ENCODE measurements around the gene SALL3.

Gene SALL3

DNA sequence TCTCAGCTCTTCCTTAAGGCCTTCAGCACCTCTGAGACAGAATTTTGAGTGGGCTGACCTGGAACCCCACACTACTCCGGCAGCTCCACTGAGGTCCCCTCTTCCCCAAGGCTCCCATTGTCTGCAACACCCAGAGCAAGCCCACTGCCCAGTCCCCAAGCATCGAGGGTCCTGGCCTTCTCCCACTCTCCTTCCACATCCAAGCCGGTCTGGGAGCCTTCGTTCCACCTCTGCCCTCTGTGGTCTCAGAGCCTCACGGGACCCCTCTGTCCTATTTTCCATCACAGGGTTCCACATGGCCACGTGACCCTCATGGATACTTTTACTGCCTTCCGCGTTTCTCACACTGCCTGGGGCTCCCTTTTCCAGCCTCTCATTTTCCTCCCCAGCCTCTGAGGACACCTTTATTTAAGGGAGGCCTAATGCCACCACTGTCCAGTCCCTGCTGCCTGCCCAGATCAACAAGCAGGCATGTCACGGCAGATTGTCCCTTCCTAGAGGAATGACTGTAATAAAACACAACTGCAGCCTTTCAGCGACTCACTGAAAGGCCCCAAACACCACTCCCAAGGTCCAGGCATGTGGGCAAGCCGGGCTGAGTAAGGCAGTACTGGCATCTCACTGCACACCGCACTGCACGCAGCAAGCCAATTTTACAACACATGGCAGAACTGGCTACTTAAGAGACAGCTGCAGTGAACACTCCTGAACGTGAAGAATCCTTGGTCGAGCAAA, 7.9 kb upstream of the SALL3 start:
- FAIRE-seq (no peak), DNase-seq (ENCODE audit: insufficient read length, low spot score) (no peak)
- no peak for TF ChIP-seq POLR2A (IDR thresholded peaks at IDR 0.05; ENCODE audit: low read depth, low read length)

DNA sequence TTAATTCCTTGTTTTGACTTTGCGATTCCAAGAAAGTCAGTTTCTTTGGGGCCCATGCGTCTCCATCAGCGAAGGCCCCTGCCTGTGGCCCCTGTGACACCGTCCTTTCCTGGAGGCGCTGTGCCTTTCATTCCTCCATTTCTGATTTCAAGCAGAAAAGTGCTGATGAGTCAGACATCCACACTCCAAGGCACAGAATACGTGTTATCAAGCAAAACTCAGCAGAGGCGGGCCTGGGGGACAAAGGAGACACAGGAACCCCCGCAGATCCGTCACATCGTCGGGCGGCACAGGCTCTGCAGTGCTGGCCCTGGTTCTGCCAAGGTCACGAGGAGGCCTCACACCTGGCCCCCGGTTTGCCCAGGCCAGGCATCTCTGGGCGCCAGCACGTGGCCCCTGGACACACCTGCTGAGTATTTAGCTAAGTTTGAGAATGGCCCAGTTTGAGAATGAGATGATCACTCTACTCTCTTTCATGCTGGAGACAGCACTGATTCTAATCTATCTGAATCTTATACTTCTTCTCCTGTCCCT, 7.2 kb upstream of the SALL3 start:
- TF ChIP-seq POLR2A (IDR thresholded peaks at IDR 0.05; ENCODE audit: low read depth, low read length): no peak
- FAIRE-seq: no peak
- DNase-seq (ENCODE audit: insufficient read length, low spot score): no peak

DNA sequence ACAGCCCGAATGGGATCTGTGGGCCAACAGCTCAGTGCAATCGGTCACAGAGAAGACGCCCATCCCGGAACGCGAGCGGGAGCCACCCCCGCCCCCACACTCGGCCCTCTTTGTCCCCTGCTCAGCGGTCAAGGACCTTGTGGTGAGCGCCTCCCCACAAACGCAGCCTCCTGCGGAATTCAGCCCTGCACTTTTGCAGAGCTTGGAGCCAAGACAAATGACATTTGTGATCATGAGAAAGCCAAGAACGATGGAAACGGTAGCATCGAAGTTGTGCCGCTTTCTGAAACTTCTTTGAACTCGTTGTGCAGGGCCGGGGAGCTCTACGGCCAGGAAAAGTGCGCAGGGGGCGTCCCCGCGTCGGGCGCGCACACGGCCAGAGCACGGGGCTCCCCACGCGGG, 6.7 kb upstream of the SALL3 start:
- DNase-seq (ENCODE audit: insufficient read length, low spot score): no peak
- no peak for TF ChIP-seq POLR2A (IDR thresholded peaks at IDR 0.05; ENCODE audit: low read depth, low read length)
- no peak for FAIRE-seq

DNA sequence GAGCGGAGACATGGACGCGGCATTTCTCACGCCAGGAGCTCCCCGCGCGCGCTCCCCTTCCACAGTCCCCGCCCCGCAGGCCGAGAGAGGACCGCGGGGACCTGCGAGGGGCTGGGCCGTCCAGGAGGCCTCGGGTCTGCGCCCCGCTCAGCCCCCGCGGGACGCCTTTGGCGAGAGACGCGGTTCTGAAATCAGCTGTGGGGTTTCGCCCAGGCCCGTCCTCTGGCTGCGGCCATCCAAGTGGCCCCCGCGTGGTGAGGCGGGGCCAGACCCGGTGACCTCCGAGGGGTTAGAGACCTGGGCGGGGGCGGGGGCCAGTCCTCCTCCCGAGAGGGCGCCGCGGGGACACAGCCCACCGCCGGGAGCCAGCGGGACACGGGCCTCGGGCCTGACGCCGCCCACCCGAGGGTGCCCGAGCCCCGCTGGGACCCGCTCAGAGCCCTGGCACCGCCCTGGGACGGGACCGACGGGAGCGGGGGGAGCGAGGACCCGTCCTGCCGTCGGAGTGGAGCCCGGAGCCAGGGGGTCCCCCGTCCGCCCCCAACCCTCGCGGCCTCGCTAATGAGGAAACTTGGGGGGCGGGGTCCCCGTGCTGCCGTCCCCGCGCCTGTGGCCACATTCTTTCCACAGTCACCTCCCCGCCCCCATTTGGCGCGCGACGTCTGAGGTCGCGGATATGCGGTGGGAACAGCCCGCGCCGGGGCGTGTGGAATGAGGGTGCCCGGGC, 6.1 kb upstream of the SALL3 start:
- DNase-seq (ENCODE audit: insufficient read length, low spot score): no peak
- no peak for FAIRE-seq
- no peak for TF ChIP-seq POLR2A (IDR thresholded peaks at IDR 0.05; ENCODE audit: low read depth, low read length)

DNA sequence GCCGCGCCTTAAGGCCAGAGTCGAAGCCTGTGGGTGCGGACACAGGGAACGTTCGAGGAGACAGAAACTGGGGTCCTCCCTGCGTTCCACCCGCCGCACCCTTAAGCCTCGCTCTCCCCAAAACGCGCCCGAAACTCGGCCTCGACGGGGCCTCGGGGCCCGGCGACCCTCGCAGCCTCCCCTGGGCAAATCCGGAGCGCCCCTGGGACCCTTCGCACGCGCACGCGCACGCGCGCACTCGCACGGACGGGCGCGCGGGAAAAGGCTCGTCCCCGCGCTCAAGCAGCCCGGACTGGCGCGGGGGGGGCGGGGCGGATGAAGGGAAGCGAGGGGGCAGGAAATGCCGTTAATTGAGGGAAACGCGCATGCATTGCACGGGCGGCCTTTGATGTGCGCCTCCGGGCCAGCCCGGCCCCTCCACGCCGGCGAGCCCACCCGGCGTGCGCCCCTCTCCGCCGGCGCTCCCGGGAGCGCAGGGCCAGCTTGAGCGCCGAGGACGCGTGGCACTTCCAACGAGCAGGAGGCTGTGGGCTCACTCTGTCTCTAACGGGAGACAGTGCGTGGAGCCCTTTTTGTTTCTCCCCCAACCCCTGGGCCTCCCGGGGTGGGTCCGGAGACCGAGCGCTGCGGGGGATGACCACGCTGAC, 5.4 kb upstream of the SALL3 start:
- DNase-seq (ENCODE audit: insufficient read length, low spot score): no peak
- no peak for FAIRE-seq
- no peak for TF ChIP-seq POLR2A (IDR thresholded peaks at IDR 0.05; ENCODE audit: low read depth, low read length)

DNA sequence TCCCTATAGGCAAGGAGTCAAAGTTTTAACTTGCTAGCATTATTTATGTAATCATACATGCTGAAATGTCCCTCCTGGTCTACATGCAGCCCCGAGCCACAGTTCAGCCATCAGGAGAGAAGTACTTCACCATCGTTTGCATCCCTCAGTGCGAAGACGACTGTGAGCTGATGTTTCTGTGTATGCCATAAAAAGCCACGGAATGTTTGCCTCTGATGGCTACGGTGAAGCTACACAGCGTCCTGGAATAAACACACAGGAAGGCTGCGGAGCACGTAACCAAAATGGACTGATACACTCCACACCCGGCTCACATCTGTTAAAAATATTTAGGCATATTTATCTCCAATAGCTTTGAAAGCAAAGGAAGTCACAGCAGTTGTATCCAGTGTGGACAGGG, 4.3 kb upstream of the SALL3 start:
- no peak for FAIRE-seq
- no peak for TF ChIP-seq POLR2A (IDR thresholded peaks at IDR 0.05; ENCODE audit: low read depth, low read length)

DNA sequence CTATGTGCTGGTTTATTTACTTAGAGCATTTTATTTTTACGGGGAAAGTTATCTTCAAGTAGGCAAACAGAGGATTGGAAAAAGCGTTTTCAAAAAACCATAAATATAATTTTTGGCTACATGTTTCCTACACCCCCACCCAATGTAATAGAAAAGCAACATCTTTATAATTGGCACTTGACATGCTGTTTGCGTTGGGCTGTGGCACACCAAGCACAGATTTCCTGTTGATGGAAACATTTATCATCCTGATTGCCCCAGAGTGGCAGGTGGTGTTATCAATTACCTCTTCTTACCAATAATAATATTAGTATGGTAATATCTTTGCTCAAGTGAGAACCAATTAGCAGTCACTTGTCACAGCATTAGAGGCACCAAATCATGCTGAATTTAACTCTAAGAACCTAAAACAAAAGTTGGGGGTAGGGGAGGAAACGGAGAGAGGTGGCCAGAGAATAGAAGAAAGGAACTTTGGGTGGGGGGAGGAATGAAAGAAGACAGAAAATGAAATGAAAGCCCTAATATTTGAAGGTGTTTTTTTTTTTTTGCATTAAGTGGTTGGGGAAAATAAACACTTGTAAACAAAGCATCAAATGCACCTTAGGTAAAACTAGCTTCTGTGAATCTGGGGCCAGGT, 3.8 kb upstream of the SALL3 start:
- no peak for TF ChIP-seq POLR2A (IDR thresholded peaks at IDR 0.05; ENCODE audit: low read depth, low read length)
- FAIRE-seq (no peak), DNase-seq (ENCODE audit: insufficient read length, low spot score) (no peak)

More for the DNA sequence above, 4.3 kb upstream of the SALL3 start:
- DNase-seq (ENCODE audit: insufficient read length, low spot score): no peak

DNA sequence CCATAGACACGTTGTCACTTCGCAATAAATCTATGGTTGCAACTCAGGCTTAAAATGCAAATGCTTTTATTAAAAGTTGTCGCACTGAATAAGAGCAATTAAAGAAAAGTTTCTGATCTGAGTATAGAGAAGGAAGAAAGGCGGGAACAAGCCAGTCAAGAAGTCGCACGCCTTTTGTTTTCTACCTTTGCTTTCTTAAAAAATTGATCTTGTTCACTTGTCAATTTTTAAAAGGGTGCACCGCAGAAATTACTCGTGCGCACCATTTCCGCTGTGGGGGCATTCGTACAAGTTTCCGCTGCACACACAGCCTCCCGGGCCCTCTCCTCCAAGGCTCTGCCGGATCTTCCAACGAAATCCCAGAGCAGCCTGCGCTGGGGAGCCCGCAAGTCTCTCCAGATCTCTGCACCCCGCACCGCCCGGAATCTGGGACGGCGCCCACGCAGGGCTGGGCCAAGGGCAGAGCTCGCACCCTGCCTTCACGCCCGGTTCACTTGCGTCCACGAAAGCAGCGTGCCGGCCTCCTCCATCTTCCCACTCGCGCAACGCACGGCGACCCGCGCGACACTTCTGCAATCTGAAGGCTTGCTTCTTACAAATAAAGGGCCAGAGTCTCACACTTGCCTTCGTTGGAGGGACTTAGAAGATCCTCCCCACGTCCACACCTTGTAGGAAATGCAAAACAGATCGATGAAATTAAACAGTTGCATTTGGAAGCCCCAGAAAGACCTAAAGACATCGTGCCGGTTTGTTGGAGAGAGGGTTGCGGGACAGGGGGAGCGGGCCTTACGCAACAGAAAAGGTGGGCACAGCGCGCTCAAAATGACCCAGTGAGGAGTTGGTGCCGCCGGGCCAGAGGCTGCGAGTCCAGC, 2.6 kb upstream of the SALL3 start:
- DNase-seq (ENCODE audit: insufficient read length, low spot score) (no peak), FAIRE-seq (no peak)
- TF ChIP-seq POLR2A (IDR thresholded peaks at IDR 0.05; ENCODE audit: low read depth, low read length): no peak

DNA sequence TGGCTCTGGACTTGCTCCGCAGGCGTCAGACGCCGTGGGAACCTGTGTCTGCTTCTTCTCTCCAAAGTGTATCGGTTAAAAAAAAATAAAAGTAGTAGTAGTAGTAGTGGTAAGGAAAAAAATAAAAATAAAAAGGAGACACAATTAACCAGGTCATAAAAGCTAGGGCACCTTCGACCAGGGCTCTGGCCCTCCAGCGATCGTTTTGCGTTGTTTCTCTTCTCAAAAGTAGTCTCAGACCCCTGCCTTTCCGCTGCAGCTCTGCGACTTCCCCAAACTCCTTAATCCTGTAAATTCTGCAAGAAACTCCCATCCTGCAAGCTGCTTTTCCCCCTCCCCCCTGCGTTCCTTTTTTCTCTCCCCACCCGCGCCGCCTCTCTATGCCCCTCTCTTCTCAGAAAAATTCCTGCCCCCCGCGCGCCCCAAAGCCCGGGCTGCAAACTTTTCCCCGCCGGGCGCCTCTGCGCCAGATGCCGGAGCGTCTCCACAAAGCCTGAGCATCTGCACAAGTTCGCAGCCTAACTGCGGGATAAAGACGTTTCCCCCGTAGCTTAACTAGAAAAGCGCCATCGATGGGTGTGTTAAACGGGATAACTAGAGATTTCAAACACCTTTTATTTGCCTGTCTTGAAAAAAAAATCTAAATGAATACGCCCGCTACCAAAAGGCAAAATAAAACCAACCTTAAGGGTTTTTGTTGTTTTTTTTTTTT, 1.8 kb upstream of the SALL3 start:
- DNase-seq (ENCODE audit: insufficient read length, low spot score) (no peak), FAIRE-seq (no peak)
- no peak for TF ChIP-seq POLR2A (IDR thresholded peaks at IDR 0.05; ENCODE audit: low read depth, low read length)

DNA sequence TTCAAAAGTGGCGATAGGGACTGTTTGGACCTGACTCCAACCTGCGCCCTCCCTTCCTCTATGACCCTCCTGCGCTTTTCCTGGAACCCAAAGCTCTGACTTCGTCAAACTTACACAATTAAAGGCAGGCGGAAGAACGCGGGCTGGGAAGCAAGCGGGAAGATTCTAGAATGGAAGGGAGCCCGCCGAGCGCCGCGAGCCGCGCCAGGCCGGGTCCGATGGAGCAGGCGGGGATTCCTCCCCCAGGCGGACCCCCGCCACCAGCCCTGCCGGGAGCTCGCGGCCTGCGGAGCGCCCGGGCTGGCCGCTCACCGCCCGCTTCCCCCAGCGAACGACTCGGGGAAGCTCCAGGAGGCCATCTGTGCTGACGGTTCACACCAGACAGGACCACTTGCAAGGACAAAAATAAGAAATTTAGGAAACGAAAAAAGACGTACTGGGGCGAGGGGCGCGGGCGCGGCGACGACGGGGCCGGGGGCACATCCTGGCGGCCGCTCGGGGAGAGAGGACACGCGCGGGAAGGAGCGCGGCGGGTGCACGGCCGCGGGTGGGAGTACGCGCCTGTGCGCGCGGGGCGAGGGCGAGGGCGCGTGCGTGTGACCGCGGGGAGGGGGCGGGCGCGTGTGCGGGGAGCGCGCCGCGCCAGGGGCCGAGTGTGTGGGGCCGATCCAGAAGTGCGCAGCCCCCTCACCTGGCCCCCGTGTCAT, 1.1 kb upstream of the SALL3 start:
- DNase-seq (ENCODE audit: insufficient read length, low spot score): no peak
- TF ChIP-seq POLR2A (IDR thresholded peaks at IDR 0.05; ENCODE audit: low read depth, low read length): no peak
- FAIRE-seq: no peak

DNA sequence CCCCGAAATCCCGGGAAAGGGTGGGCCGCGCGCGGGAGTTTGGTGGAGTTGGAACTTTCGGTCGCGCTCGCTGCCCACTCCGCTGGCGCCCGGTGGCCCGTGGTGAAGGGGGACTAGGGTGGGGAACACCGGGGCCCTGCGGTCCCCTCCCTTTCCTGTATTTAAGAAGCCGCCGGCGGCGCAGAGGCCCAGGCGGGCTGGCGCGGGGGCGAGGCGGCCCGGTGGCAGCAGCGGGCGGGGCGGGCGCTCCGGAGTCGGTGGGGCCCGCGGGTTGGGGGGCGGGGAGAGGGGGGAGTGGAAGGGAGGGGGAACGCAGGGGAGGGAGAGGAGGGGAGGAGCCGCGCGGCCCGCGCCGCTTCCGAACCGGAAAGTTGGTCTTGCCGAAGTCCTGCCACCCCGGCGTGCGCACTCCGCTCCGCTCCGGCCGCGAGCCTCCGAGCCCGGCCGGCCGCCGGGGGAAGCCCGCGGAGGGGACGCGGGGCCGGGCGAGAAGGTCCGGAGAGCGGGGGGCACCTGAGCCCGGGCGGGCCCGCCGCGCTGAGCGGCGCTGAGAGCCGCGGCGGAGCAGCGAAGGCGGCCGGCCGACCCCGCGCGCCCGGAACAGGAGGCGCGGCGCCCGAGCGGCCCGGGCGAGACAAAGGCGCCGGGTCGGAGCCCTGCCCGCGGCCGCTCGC, 425 bp upstream of the SALL3 start:
- DNase-seq (ENCODE audit: insufficient read length, low spot score): no peak
- no peak for TF ChIP-seq POLR2A (IDR thresholded peaks at IDR 0.05; ENCODE audit: low read depth, low read length)
- no peak for FAIRE-seq

Measured in H54 (cell line).